IMR-90 (cell line): ENCODE results near the gene KLK11. TPM values are rescaled to one million over a fixed set of nuclear protein-coding genes. Genes with fewer than 3 reads are reported as not detected.

Experiments used
- ATAC-seq: fragments of 200-7000 bp; cut with Tn5 transposase; 2 replicates; pipeline ENCODE4 v1.9.1; 2020; ENCODE audit warnings: low read depth, mild to moderate bottlenecking, moderate library complexity
- BruUV-seq: library from RNA; stranded (reverse); fragments of 400-500 nt; replicated peaks from 2 replicates; lab custom pipeline; 2021; lab: Mats Ljungman, UMichigan
- CTCF ChIA-PET: fragments of 300-600 bp; formaldehyde crosslinking; extraction: SDS; loops from one replicate; lab custom pipeline; 2021; ENCODE audit warnings: antibody characterized with exemption; lab: Yijun Ruan, JAX
- POLR2A ChIA-PET: fragments of 300-600 bp; sonication (Branson Sonifier 250); formaldehyde crosslinking; loops from one replicate; lab custom pipeline; 2022; ENCODE audit warnings: antibody characterized with exemption; ENCODE audit not compliant: unreplicated experiment; lab: Charles Lee
- DNase-seq: peaks from one replicate; pipeline ENCODE4 v3.0.0; 2013
- H2AFZ ChIP-seq: replicated peaks from 2 replicates; pipeline ENCODE3; 2013; ENCODE audit warnings: low read length, mild to moderate bottlenecking; ENCODE audit not compliant: poor library complexity
- H2AK5ac ChIP-seq: 2 replicates; pipeline ENCODE4 v1.6.1; 2013; ENCODE audit warnings: low read depth, low read length, inconsistent platforms
- H2AK9ac ChIP-seq: replicated peaks from 2 replicates; pipeline ENCODE3; 2013; ENCODE audit warnings: mild to moderate bottlenecking, low read depth, low read length, moderate library complexity; ENCODE audit not compliant: poor library complexity
- H2BK120ac ChIP-seq: 2 replicates; pipeline ENCODE4 v1.6.1; 2013; ENCODE audit warnings: low read depth, low read length, inconsistent platforms
- H2BK15ac ChIP-seq: 3 replicates; pipeline ENCODE4 v1.6.1; 2013; ENCODE audit warnings: low read depth, low read length, inconsistent platforms
- H2BK20ac ChIP-seq: 2 replicates; pipeline ENCODE4 v1.6.1; 2013; ENCODE audit warnings: low read depth, mild to moderate bottlenecking, inconsistent platforms, low read length, moderate library complexity
- H2BK5ac ChIP-seq: 2 replicates; pipeline ENCODE4 v1.6.1; 2013; ENCODE audit warnings: mild to moderate bottlenecking, low read depth, low read length, inconsistent platforms; ENCODE audit not compliant: poor library complexity, severe bottlenecking
- H3K14ac ChIP-seq: replicated peaks from 2 replicates; pipeline ENCODE4 v1.6.1; 2013; ENCODE audit warnings: low read depth, low read length, inconsistent platforms
- H3K18ac ChIP-seq: 2 replicates; pipeline ENCODE4 v1.6.1; 2013; ENCODE audit warnings: low read depth, low read length, control low read depth
- H3K23ac ChIP-seq: 2 replicates; pipeline ENCODE4 v1.6.1; 2013; ENCODE audit warnings: low read depth, low read length, inconsistent platforms
- H3K27ac ChIP-seq: 2 replicates; pipeline ENCODE4 v1.5.1; 2013; ENCODE audit warnings: mild to moderate bottlenecking, control low read depth, low read length; ENCODE audit not compliant: insufficient read depth
- H3K27me3 ChIP-seq: 2 replicates; pipeline ENCODE4 v1.6.1; 2013; ENCODE audit warnings: low read length; ENCODE audit not compliant: control insufficient read depth, insufficient read depth
- H3K36me3 ChIP-seq: 2 replicates; pipeline ENCODE4 v1.6.1; 2013; ENCODE audit warnings: low read length, mixed read lengths; ENCODE audit not compliant: control insufficient read depth, insufficient read depth
- H3K4ac ChIP-seq: 2 replicates; pipeline ENCODE4 v1.6.1; 2013; ENCODE audit warnings: low read depth, low read length, inconsistent platforms
- H3K4me1 ChIP-seq: 2 replicates; pipeline ENCODE4 v1.6.1; 2013; ENCODE audit warnings: low read length, mixed read lengths; ENCODE audit not compliant: control insufficient read depth, insufficient read depth
- H3K4me2 ChIP-seq: 2 replicates; pipeline ENCODE4 v1.6.1; 2013; ENCODE audit warnings: low read depth, mild to moderate bottlenecking, control low read depth, low read length, moderate library complexity
- H3K4me3 ChIP-seq: 2 replicates; pipeline ENCODE4 v1.5.1; 2013; ENCODE audit warnings: low read depth, mild to moderate bottlenecking, control low read depth, low read length, moderate library complexity; ENCODE audit not compliant: insufficient read depth
- H3K56ac ChIP-seq: 2 replicates; pipeline ENCODE4 v1.6.1; 2013; ENCODE audit warnings: low read length, inconsistent platforms; ENCODE audit not compliant: insufficient read depth; ENCODE audit errors: extremely low read depth
- H3K79me1 ChIP-seq, 2 experiments: 2 replicates each; pipeline ENCODE4 v1.6.1; 2013; ENCODE audit warnings: low read length in 2 of 2, inconsistent platforms in 1 of 2, low read depth in 1 of 2
- H3K9ac ChIP-seq: 2 replicates; pipeline ENCODE4 v1.6.1; 2013; ENCODE audit warnings: low read depth, low read length, control low read depth
- H3K9me1 ChIP-seq: 2 replicates; pipeline ENCODE4 v1.6.1; 2013; ENCODE audit warnings: low read length, inconsistent platforms; ENCODE audit not compliant: insufficient read depth
- H3K9me3 ChIP-seq: 2 replicates; pipeline ENCODE4 v1.6.1; 2013; ENCODE audit warnings: low read length; ENCODE audit not compliant: control insufficient read depth, insufficient read depth
- H4K20me1 ChIP-seq: 2 replicates; pipeline ENCODE4 v1.6.1; 2013; ENCODE audit warnings: low read length, inconsistent platforms; ENCODE audit not compliant: insufficient read depth
- H4K5ac ChIP-seq: 2 replicates; pipeline ENCODE4 v1.6.1; 2013; ENCODE audit warnings: mild to moderate bottlenecking, low read depth, low read length, control low read depth
- H4K8ac ChIP-seq, 2 experiments: 2 replicates each; pipeline ENCODE4 v1.6.1; 2013; ENCODE audit warnings: low read depth in 2 of 2, low read length in 2 of 2, control low read depth in 1 of 2, inconsistent platforms in 1 of 2
- H4K91ac ChIP-seq: 2 replicates; pipeline ENCODE4 v1.6.1; 2013; ENCODE audit warnings: low read depth, low read length, inconsistent platforms; ENCODE audit not compliant: insufficient read depth
- SMC3 ChIP-seq: fragments of 150-350 bp; IDR thresholded peaks from 2 replicates; pipeline ENCODE4 v1.6.1; 2016; ENCODE audit warnings: low read depth, mild to moderate bottlenecking, antibody characterized with exemption, low read length, moderate library complexity
- WGBS, 2 experiments: methylation state at CpG; one replicate each; pipeline versions ENCODE4 v1.1.5 to v1.1.7; 2013; ENCODE audit warnings: missing lambda C conversion rate in 2 of 2; ENCODE audit not compliant: insufficient read length in 1 of 2; ENCODE audit errors: extremely low coverage in 2 of 2; 5-methylcytosine and 5-hydroxymethylcytosine counted together
- dilution Hi-C: fragments of 300-500 bp; cut with HindIII; formaldehyde crosslinking; loops from one replicate; pipeline ENCODE4 v1.14.3; 2018; ENCODE audit warnings: low sequenced_read_pairs; ENCODE audit not compliant: unreplicated experiment
- in situ Hi-C: fragments of 300-500 bp; cut with MboI; formaldehyde crosslinking; loops from 3 replicates; pipeline ENCODE4 v1.14.3; 2019; ENCODE audit warnings: low sequenced_read_pairs, inconsistent platforms, mixed read lengths
- intact Hi-C: fragments of 100-400 bp; cut with micrococcal nuclease; formaldehyde crosslinking; loops from 2 replicates; pipeline ENCODE4 v1.10.0; 2022
- polyA plus RNA-seq, 3 experiments: library from polyadenylated mRNA; depleted of rRNA; stranded (reverse); fragments of >200 nt; gene quantifications; 2 replicates each; pipeline ENCODE4 v1.2.3, GENCODE V29; 2012; ENCODE audit warnings: low replicate concordance in 1 of 3
- total RNA-seq: library from RNA; depleted of rRNA; stranded (reverse); fragments of >200 nt; gene quantifications from 2 replicates; pipeline ENCODE4 v1.2.3, GENCODE V29; 2012

KLK11 gene
- total and polyA plus RNA-seq, 2 of the 4 experiments (the other 2 are of a cell fraction) = not detected

DNA sequence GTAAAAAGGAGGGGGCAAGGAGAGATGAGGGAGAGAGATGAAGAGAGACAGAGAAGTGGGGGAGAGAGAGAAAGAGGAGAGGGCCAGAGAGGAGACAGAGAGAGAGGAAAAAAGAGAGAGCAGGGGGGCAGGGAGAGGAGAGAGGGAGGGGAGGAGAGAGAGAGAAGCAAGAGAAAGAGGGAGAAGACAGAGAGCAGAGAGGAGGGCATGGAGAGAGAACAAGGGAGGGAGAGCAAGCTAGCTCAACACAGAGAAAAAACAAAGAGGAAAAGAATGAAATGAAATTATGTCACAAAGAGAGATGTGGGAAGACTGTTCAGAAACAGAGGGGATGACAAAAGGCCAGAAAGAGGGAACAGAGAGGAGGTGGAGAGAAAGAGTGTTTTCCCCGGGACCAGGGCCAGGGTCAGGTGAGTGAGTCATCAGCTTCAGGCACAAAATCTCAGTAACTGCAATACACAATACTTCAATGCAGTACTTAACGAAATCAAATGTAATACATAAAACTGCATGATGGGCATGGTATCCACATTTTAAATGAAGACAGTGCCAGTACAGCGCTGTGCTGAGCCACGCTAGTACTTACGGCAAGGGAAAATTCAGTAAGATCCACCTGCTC, 47.5 kb downstream of the KLK11 start:
- H3K18ac ChIP-seq = no peak overlapping the region
- H2BK20ac ChIP-seq = no peak overlapping the region
- DNase-seq (no peak), ATAC-seq (no peak)
- no peaks in the 10 kb centered on the region for H3K4me1 ChIP-seq
- no peak overlapping the region for H2BK15ac ChIP-seq
- TF ChIP-seq SMC3 = no peak
- H4K91ac ChIP-seq = no peak overlapping the region
- no peak overlapping the region for H4K8ac ChIP-seq
- H3K9me1 ChIP-seq = no peaks in the 10 kb centered on the region
- no CpG with 5 or more reads among the region's 5 CpGs for WGBS, 2 experiments
- dilution Hi-C loops = no loop called here
- H3K23ac ChIP-seq = no peak overlapping the region
- no peak overlapping the region for H3K4ac ChIP-seq
- H2BK120ac ChIP-seq = no peak overlapping the region
- no peaks in the 10 kb centered on the region for H4K20me1 ChIP-seq
- H3K9me3 ChIP-seq = no peaks in the 10 kb centered on the region
- POLR2A ChIA-PET = no interaction called here
- H3K9ac ChIP-seq = no peak overlapping the region
- in situ Hi-C loops = no loop called here
- H3K4me2 ChIP-seq = no peak overlapping the region
- CTCF ChIA-PET = no interaction called here
- H2BK5ac ChIP-seq = no peak overlapping the region
- H4K5ac ChIP-seq = no peak overlapping the region
- H3K27ac ChIP-seq = no peak overlapping the region
- H2AK5ac ChIP-seq = no peak overlapping the region
- no peak overlapping the region for H3K4me3 ChIP-seq
- H3K56ac ChIP-seq = no peak overlapping the region
- no peak overlapping the region for H2AK9ac ChIP-seq
- no peak overlapping the region for H3K14ac ChIP-seq
- no peaks in the 10 kb centered on the region for H3K27me3 ChIP-seq
- intact Hi-C loops = no loop called here
- no TSS peak for BruUV-seq
- H3K79me1 ChIP-seq = no peaks in the 10 kb centered on the region
- no peak overlapping the region for H2AFZ ChIP-seq
- H3K36me3 ChIP-seq = no peaks in the 10 kb centered on the region
